Measurements from ENCODE around the gene INPP4A.

The INPP4A gene

GRCh38 chr2:98438190-98439133 lies 6.2 kb upstream of the INPP4A start:
- DNase-seq = no peak

DNA sequence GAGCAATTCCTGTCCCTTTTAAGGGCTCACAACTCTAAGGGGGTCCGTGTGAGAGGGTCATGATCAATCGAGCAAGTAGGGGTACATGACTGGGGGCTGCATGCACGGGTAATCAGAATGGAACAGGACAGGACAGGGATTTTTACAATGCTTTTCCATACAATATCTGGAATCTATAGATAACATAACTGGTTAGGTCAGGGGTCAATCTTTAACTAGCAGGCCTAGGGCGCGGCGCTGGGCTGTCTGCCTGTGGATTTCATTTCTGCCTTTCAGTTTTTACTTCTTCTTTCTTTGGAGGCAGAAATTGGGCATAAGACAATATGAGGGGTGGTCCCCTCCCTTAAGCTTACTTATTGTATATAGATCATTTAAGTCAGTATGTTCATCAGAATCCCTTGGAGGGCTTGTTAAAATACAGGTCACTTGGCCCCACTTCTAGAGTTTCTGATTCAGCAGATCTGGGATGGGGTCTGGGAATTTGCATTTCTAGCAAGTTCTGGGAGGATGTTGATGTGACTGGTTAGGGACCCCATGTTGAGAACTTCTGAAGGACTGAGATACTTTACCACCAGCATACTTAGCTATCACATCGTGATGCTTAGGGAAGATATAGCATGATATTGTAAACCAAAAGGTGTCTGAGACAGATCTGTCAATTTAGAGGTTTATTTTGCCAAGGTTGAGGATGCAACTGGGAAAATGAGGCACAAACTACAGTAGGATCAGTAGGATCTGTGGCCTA lies 2.8 kb upstream of the INPP4A start:
- no peak for DNase-seq

DNA sequence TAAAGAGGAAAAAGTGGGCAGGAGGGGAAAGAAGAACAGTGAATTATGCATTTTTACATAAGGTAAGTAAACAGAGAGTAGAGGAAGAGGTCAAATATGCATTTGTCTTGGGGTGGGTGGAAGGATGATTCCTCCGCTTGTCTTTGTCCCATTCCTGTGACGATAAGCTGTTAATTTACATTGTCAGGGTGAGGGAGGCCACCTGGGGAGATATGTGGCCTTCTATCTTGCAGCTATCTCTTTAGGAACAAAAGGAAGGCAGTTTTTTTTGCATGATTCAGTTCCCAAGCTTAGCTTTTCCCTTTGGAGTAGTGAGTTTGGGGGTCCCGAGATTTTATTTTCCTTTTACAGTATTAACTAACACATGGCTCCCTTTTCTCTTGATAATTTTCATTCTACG lies 2.2 kb upstream of the INPP4A start:
- DNase-seq = no peak

DNA sequence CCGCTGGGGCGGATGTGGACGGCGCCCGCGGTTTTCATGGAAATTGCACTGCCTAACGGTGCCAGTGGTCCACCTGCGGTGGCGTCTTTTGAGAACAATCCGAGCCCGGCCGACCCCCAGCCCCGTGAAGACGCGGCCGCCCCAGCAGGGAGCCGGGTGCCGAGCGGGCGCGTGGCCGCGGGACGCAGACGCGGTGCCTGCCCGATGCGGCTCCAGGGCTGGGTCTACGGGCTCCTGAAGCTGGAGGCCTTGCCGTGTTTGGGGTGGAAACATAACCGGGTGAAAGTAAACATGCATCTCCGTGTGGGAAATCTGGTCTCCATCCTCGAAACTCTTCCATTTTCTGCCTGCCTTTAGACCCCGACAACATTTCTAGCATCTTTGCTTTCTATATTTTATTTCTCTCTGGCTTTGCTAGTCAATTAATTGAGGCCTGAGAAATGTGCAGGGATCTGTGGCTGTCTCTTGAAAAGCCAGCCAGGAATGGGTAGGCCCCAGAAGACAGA lies 572 bp downstream of the INPP4A start:
- DNase-seq = no peak

DNA sequence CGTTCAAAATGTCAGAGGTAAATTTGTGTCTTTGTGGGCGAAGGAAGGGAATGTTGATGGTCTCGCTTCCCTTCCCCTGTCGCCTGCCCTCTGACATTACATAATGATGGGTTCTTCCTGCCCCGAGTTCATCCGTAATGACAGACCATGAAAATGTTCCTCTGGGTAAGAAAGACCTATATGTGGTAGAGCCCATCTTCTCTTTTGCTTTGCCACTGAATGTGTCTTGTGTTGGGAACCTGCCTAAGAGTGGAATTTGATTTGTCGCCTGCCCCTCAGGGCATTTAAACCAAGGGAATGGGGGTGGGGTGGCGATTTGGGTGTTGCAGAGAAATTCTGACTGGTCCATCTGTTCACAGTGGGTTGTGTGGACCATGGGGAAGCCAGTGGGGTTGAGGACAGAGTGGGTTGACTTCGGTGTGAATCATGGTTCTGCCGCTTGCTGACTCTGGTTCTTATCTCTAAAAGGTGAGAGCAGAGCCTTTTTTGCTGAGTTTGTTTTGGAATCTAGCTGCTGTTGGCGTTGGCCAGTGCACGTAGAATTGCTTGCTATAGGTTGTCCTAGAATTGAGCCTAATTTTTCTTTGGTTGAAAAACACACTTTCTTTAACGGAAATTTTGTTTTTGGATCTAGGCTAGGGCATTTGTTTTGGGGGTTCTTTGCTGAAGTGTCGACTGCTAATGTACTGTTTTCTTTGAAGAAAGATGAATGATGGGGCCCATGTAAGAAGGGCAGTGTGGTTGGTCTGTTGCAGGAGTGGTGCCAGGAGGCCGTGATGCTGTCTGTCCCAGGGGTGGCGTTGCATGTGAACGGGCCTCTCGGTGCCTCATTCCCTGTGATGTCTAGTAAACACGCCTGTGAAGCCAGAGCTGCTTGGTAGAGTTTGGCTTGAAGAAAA lies 1.3 kb downstream of the INPP4A start:
- DNase-seq = peak; percentile 20 to 44

DNA sequence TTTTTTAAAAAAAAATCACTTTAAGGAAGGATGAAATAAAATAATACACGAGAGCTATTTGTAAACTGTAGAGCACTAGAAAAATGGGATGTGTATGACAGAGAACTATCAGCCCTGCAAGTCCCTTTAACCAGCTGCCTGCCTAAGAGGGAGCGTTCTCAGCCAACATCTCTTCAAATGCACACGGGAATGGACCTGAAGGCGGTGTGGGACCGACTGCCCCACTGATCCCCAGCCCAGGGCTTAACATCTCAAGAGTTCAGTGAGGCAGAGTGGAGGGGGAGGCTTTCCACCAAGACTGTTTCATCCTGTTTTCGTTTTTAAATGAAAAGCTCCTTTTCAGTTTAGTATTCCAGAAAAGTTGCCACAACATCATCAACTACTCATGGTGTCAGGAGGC lies 2.2 kb downstream of the INPP4A start:
- no peak for DNase-seq

GRCh38 chr2:98448441-98449145 lies 3.9 kb downstream of the INPP4A start:
- no peak for DNase-seq

DNA sequence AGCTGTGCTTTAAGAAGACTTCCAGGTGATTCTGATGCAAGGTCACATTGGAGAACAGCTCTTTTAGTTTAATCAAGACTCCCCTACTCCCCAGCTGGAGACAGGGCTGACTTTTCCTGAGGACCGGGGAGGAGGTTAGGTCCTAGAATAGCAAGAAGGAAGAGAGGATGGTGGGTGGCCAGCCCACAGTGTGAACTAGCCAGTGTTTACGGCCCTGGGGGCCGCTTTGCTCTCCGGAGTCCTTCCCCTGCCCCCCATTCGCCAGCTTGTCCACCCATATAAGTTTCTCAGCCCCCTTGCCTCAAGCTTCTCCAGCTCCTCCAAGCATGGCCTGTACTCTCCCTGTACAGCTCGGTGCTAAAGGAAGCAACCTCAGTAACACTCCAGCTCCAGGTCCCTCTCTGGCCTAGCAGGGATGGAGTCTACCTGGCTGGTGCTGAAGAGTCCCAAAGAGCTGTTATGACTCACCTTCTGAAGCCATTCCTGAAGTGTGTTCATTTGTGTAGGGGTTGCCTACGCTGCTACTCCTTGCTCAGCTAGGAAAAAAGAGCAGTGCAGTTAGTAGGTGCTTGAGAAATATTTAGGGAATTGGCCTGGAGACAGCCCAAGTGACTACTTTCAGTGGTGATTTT lies 7.9 kb downstream of the INPP4A start:
- no peak for DNase-seq

- no peak for DNase-seq
These were observed 8.4 kb downstream of the INPP4A start for GRCh38 chr2:98453083-98453482.

DNA sequence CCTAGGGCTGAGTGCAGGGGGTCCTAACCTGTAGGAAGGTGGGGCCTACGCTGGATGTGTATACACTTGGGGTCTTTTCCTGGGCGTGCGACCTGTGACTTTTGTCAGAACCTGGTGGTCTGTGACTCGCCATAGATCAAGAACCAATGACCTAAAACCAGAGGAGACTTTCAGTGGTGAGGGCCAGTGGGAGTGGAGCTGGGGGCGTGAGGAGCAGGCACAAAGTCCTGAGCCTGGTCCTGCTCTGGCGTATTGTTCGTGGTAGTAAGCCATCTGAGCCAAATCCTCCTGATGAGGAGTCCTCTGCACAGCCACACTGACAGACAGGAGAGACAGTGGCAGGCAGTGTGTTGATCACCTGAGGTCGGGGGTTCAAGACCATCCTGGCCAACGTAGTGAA lies 8.9 kb downstream of the INPP4A start:
- DNase-seq = no peak

GRCh38 chr2:98454073-98454472 lies 9.4 kb downstream of the INPP4A start:
- no peak for DNase-seq

GRCh38 chr2:98454500-98455235 lies 10.0 kb downstream of the INPP4A start:
- peak; percentile 72 to 84 for DNase-seq

GRCh38 chr2:98455494-98455976 lies 10.9 kb downstream of the INPP4A start:
- peak; percentile 60 to 81 for DNase-seq

DNA sequence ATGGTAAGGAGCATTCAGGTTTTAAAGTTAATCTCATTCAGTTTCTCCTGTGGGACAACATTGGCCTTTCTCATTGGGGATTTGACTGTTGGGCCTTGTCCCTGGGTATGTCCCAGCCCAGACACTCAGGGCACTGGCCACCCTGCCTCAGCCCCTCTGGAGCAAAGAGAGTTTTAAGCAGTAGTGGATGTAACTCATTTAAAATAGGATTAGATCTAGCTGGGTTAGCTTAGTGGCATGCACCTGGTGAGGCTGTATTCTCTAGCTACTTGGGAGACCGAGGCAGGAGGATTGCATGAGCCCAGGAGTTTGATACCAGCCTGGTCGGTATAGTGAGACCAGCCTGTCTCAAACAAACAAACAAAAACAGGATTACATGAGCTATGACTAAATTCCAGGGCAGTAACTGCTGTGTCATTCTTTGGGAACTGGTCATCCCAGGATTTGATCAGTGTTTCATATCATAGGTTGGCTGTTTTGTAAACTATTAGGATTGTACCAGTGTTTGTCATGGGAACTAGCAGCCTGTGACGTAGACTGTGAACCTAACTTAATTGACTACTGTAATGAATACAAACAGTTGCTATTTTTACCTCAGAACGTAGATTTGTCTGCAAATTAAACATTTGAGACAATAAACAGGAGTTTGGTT lies 12.5 kb downstream of the INPP4A start:
- no peak for DNase-seq

- no peak for DNase-seq
These were observed 13.5 kb downstream of the INPP4A start for GRCh38 chr2:98458207-98458606.

- no peak for DNase-seq
These were observed 14.2 kb downstream of the INPP4A start for GRCh38 chr2:98458667-98459380.

- no peak for DNase-seq
These were observed 15.0 kb downstream of the INPP4A start for GRCh38 chr2:98459496-98460175.

Data from inflammatory macrophage (primary cell).